AG04450 (cell line): ENCODE measurements around the gene MCC. TPM values are rescaled to one million over a fixed set of nuclear protein-coding genes. Genes with fewer than 3 reads are reported as not detected.
A peak's percentile ranks its signal among the peaks of the same experiment; 100 is the strongest.

Experiments used
- CTCF ChIA-PET: fragments of 300-600, 350-600 bp; formaldehyde crosslinking; extraction: SDS; loops from one replicate; lab custom pipeline; 2022; ENCODE audit warnings: antibody characterized with exemption, inconsistent platforms; lab: Charles Lee
- POLR2A ChIA-PET: fragments of 350-600 bp; formaldehyde crosslinking; extraction: SDS; loops from one replicate; lab custom pipeline; 2021; ENCODE audit warnings: antibody characterized with exemption, inconsistent platforms; lab: Yijun Ruan, JAX
- DNase-seq: peaks from one replicate; pipeline ENCODE4 v3.0.0-alpha.2; 2011; ENCODE audit warnings: low read depth, low spot score
- H3K27ac ChIP-seq: one replicate; pipeline ENCODE4 v1.5.1; 2012; ENCODE audit warnings: low read depth, low read length, control low read depth
- H3K27me3 ChIP-seq: one replicate; pipeline ENCODE4 v1.6.0; 2012; ENCODE audit warnings: low read length; ENCODE audit not compliant: control insufficient read depth, insufficient read depth
- H3K4me3 ChIP-seq: 2 replicates; pipeline ENCODE4 v1.5.1; 2011; ENCODE audit warnings: mild to moderate bottlenecking, low read depth, low read length, control low read depth
- H3K9me3 ChIP-seq: 2 replicates; pipeline ENCODE4 v1.5.1; 2012; ENCODE audit warnings: low read length; ENCODE audit not compliant: control insufficient read depth, insufficient read depth
- CTCF ChIP-seq: IDR thresholded peaks from 2 replicates; pipeline ENCODE4 v1.5.1; 2011; ENCODE audit warnings: low read depth, low read length, control low read depth, inconsistent platforms
- polyA plus RNA-seq: library from polyadenylated mRNA; depleted of rRNA; stranded (reverse); fragments of >200 nt; gene quantifications from 2 replicates; pipeline ENCODE4 v1.2.3, GENCODE V29; 2011

The MCC gene
- polyA plus RNA-seq, 1 experiment = 17.5 TPM

GRCh38 chr5:113296676-113297075 is 191.6 kb downstream of the MCC start:
- no peak for TF ChIP-seq CTCF
- H3K4me3 ChIP-seq = no peak overlapping the region
- POLR2A ChIA-PET = no interaction called here
- no peak for DNase-seq
- no peaks in the 10 kb centered on the region for H3K9me3 ChIP-seq
- H3K27me3 ChIP-seq = peaks cover 3% of the 10 kb centered on the region
- CTCF ChIA-PET = no interaction called here
- H3K27ac ChIP-seq = no peak overlapping the region

- Histone ChIP-seq H3K4me3 (peak overlapping the region; percentile 89), H3K27ac (peak overlapping the region; percentile 90), H3K27me3 (peaks cover 7% of the 10 kb centered on the region), H3K9me3 (no peaks in the 10 kb centered on the region)
- DNase-seq = no peak
- ChIA-PET CTCF (interaction anchor here (0.7 to 2.4 kb wide), 6 partner anchors 10 to 299 kb away, joined by 3 to 19 read pairs (median 4); no protein-coding TSS in a partner anchor), POLR2A (interaction anchor here (0.6 to 1.5 kb wide), 9 partner anchors 31 to 295 kb away, joined by 3 to 5 read pairs (median 3); no protein-coding TSS in a partner anchor)
- TF ChIP-seq CTCF = no peak
Measured at GRCh38 chr5:113295111-113295539, 193.1 kb downstream of the MCC start.

GRCh38 chr5:113294311-113295110 is 193.7 kb downstream of the MCC start:
- CTCF ChIA-PET = interaction anchor here (0.6 to 2.4 kb wide), 8 partner anchors 11 to 311 kb away, joined by 3 to 19 read pairs (median 4); no protein-coding TSS in a partner anchor
- peak; percentile 35 for TF ChIP-seq CTCF

GRCh38 chr5:113293975-113294310 is 194.3 kb downstream of the MCC start:
- H3K27ac ChIP-seq = peak overlapping the region; percentile 90
- CTCF ChIA-PET = interaction anchor here (0.6 to 2.4 kb wide), 6 partner anchors 45 to 312 kb away, joined by 3 to 19 read pairs (median 4); no protein-coding TSS in a partner anchor
- peak overlapping the region; percentile 89 for H3K4me3 ChIP-seq
- DNase-seq = no peak
- no peak for TF ChIP-seq CTCF
- no peaks in the 10 kb centered on the region for H3K9me3 ChIP-seq
- POLR2A ChIA-PET = interaction anchor here (0.6 to 1.5 kb wide), 6 partner anchors 29 to 507 kb away, joined by 3 to 5 read pairs (median 4); no protein-coding TSS in a partner anchor
- peaks cover 5% of the 10 kb centered on the region for H3K27me3 ChIP-seq

More at GRCh38 chr5:113294311-113295110, 193.7 kb downstream of the MCC start:
- Histone ChIP-seq H3K4me3 (peak overlapping the region; percentile 89), H3K27ac (peak overlapping the region; percentile 90), H3K9me3 (no peaks in the 10 kb centered on the region), H3K27me3 (peaks cover 6% of the 10 kb centered on the region)
- POLR2A ChIA-PET = interaction anchor here (0.6 to 1.5 kb wide), 12 partner anchors 30 to 508 kb away, joined by 3 to 5 read pairs (median 3); no protein-coding TSS in a partner anchor
- DNase-seq = peak; percentile 85
